ENCODE results near the gene PTCH1.

PTCH1 gene

GRCh38 chr9:95451065-95451426 is 65.7 kb downstream of the PTCH1 start:
- no peak for DNase-seq (ENCODE audit: low read depth, low spot score)
- H3K27ac ChIP-seq = no peak overlapping the region
- peaks cover 99% of the 10 kb centered on the region for H3K36me3 ChIP-seq (ENCODE audit: insufficient read depth, low read length)
- H3K4me3 ChIP-seq = no peak overlapping the region
- H3K9ac ChIP-seq (ENCODE audit: insufficient read length) = no peak overlapping the region
- TF ChIP-seq EZH2 (IDR thresholded peaks at IDR 0.05) = no peak
- TF ChIP-seq POLR2AphosphoS5 (IDR thresholded peaks at IDR 0.05; ENCODE audit: borderline replicate concordance, low read depth, low read length) = no peak
- no peak for TF ChIP-seq FOXP2 (optimal IDR thresholded peaks at IDR 0.05; ENCODE audit: control extremely low read depth, extremely low read length, insufficient read depth)
- H3K9me3 ChIP-seq (ENCODE audit: low read depth, low read length) = no peaks in the 10 kb centered on the region

DNA sequence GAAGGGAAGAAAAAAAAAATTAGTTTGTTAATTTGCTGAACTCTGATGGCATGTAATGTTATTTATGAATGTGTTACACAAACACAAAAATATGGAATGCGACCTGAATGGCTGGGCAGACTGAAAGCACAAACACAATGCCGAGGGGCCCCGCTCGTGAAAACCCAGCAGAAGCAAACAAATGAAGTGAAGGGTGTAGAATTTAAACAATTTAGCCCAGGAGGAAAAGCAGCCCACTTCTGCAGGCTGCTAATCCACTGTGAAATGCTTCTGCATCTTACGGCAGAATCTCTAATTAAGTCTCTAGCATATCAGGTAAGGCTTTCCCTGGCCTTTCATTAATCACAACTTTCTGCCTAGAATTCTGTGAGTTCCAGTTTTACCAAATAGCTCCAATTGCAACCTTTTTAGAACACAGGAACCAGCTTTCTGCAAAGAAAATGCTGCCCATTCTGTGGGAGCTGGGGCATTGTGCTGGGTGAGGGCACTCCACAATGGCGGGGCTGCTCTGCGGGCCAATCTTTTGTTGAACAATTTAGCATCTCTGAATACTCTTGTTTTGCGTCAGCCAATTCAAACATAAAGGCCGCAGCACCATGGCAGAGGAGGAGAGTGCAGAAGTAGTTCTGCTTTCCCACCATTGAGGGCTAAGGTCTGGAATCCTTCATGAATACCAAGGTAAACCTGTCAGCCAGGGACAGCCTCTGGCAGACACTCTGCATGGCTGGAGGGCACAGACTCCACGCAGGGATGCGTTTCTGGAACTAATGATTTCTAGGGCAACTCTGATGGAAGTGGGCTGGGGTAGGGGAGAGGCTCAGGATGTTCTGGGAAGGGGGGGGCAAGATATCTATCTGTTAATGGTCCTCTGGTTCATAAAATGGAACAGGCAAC is 66.4 kb downstream of the PTCH1 start:
- Histone ChIP-seq H3K9ac (ENCODE audit: insufficient read length) (no peak overlapping the region), H3K9me3 (ENCODE audit: low read depth, low read length) (no peaks in the 10 kb centered on the region), H3K4me3 (no peak overlapping the region), H3K27ac (no peak overlapping the region), H3K36me3 (ENCODE audit: insufficient read depth, low read length) (peaks cover 99% of the 10 kb centered on the region)
- DNase-seq (ENCODE audit: low read depth, low spot score) = no peak
- TF ChIP-seq FOXP2 (optimal IDR thresholded peaks at IDR 0.05; ENCODE audit: control extremely low read depth, extremely low read length, insufficient read depth) (no peak), EZH2 (IDR thresholded peaks at IDR 0.05) (no peak), POLR2AphosphoS5 (IDR thresholded peaks at IDR 0.05; ENCODE audit: borderline replicate concordance, low read depth, low read length) (no peak)

GRCh38 chr9:95449016-95449415 is 67.8 kb downstream of the PTCH1 start:
- TF ChIP-seq EZH2 (IDR thresholded peaks at IDR 0.05) (no peak), POLR2AphosphoS5 (IDR thresholded peaks at IDR 0.05; ENCODE audit: borderline replicate concordance, low read depth, low read length) (no peak), FOXP2 (optimal IDR thresholded peaks at IDR 0.05; ENCODE audit: control extremely low read depth, extremely low read length, insufficient read depth) (no peak)
- Histone ChIP-seq H3K9ac (ENCODE audit: insufficient read length) (no peak overlapping the region), H3K36me3 (ENCODE audit: insufficient read depth, low read length) (peaks cover 96% of the 10 kb centered on the region), H3K4me3 (no peak overlapping the region), H3K9me3 (ENCODE audit: low read depth, low read length) (no peaks in the 10 kb centered on the region), H3K27ac (no peak overlapping the region)
- DNase-seq (ENCODE audit: low read depth, low spot score) = no peak

DNA sequence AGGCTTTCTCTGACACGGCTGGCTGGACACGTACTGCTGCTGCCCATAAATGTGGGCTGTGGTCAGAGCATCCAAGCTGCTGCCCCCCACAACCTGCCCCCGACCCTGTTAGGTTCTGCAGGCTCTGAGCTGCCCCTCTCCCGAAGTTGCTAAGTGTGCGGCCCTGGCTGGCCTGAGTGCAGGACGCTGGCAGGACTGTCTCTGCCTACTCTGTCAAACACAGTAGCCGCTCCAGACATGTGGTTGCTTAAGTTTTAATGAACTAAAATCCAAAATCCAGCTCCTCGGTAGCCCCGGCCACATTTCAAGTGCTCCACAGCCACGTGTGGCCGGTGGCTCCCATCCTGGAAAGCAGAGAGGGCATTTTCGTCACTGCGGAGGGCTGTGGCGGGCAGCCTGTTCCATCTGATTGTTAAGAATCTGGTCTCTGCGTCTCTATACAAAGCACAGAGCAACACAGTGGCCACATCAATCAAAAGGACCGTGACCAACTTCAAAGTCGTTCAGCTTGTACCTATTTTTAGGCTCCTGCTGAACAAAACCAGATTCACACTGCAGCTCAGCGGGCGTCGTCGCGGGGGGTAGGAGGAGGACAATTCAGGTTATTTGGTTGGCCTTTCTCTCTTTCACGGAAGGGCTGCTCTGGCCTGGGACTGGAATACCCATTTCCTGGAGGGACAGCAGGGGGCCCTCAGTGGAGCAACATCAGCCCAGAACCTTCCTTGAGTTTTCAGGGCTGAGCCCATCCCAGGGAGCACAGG is 68.9 kb downstream of the PTCH1 start:
- no peak overlapping the region for H3K9ac ChIP-seq (ENCODE audit: insufficient read length)
- H3K9me3 ChIP-seq (ENCODE audit: low read depth, low read length) = no peaks in the 10 kb centered on the region
- no peak for TF ChIP-seq EZH2 (IDR thresholded peaks at IDR 0.05)
- no peak for TF ChIP-seq POLR2AphosphoS5 (IDR thresholded peaks at IDR 0.05; ENCODE audit: borderline replicate concordance, low read depth, low read length)
- TF ChIP-seq FOXP2 (optimal IDR thresholded peaks at IDR 0.05; ENCODE audit: control extremely low read depth, extremely low read length, insufficient read depth) = no peak
- no peak for DNase-seq (ENCODE audit: low read depth, low spot score)
- H3K27ac ChIP-seq = no peak overlapping the region
- no peak overlapping the region for H3K4me3 ChIP-seq
- peaks cover 84% of the 10 kb centered on the region for H3K36me3 ChIP-seq (ENCODE audit: insufficient read depth, low read length)

GRCh38 chr9:95446984-95447383 is 69.8 kb downstream of the PTCH1 start:
- TF ChIP-seq FOXP2 (optimal IDR thresholded peaks at IDR 0.05; ENCODE audit: control extremely low read depth, extremely low read length, insufficient read depth) = no peak
- Histone ChIP-seq H3K9ac (ENCODE audit: insufficient read length) (no peak overlapping the region), H3K9me3 (ENCODE audit: low read depth, low read length) (no peaks in the 10 kb centered on the region), H3K36me3 (ENCODE audit: insufficient read depth, low read length) (peaks cover 75% of the 10 kb centered on the region), H3K27ac (no peak overlapping the region), H3K4me3 (no peak overlapping the region)
- DNase-seq (ENCODE audit: low read depth, low spot score) = no peak

- no peak for TF ChIP-seq POLR2AphosphoS5 (IDR thresholded peaks at IDR 0.05; ENCODE audit: borderline replicate concordance, low read depth, low read length)
- no peak for TF ChIP-seq EZH2 (IDR thresholded peaks at IDR 0.05)
- TF ChIP-seq FOXP2 (optimal IDR thresholded peaks at IDR 0.05; ENCODE audit: control extremely low read depth, extremely low read length, insufficient read depth) = no peak
- H3K36me3 ChIP-seq (ENCODE audit: insufficient read depth, low read length) = peaks cover 68% of the 10 kb centered on the region
- no peak overlapping the region for H3K27ac ChIP-seq
- DNase-seq (ENCODE audit: low read depth, low spot score) = no peak
- no peaks in the 10 kb centered on the region for H3K9me3 ChIP-seq (ENCODE audit: low read depth, low read length)
- no peak overlapping the region for H3K4me3 ChIP-seq
- no peak overlapping the region for H3K9ac ChIP-seq (ENCODE audit: insufficient read length)
Measured at GRCh38 chr9:95446259-95446658, 70.5 kb downstream of the PTCH1 start.

DNA sequence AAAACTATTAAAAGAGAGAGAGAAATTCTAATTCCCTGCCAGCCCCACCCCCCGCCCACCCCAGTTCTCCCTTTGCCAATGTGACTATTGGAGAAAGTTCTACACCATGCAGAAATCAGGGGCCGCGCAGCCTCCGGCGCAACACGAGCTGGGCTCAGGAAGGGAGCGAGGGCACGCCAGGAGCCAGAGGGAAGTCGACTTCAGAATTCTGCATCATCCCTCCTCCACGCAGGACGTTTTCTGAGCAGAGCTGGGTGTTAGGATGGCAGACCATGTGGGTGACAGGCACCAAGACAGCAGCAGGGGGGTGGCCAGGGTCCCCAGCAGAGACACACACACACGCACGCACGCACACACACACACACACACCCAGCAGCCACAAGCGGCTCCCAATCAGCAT is 72.6 kb downstream of the PTCH1 start:
- no peak overlapping the region for H3K9ac ChIP-seq (ENCODE audit: insufficient read length)
- no peak overlapping the region for H3K27ac ChIP-seq
- no peak for TF ChIP-seq FOXP2 (optimal IDR thresholded peaks at IDR 0.05; ENCODE audit: control extremely low read depth, extremely low read length, insufficient read depth)
- no peak for TF ChIP-seq POLR2AphosphoS5 (IDR thresholded peaks at IDR 0.05; ENCODE audit: borderline replicate concordance, low read depth, low read length)
- TF ChIP-seq EZH2 (IDR thresholded peaks at IDR 0.05) = no peak
- H3K9me3 ChIP-seq (ENCODE audit: low read depth, low read length) = no peaks in the 10 kb centered on the region
- no peak for DNase-seq (ENCODE audit: low read depth, low spot score)
- peaks cover 47% of the 10 kb centered on the region for H3K36me3 ChIP-seq (ENCODE audit: insufficient read depth, low read length)
- H3K4me3 ChIP-seq = no peak overlapping the region

GRCh38 chr9:95443301-95443700 is 73.5 kb downstream of the PTCH1 start:
- H3K4me3 ChIP-seq = no peak overlapping the region
- H3K9ac ChIP-seq (ENCODE audit: insufficient read length) = no peak overlapping the region
- H3K36me3 ChIP-seq (ENCODE audit: insufficient read depth, low read length) = peaks cover 38% of the 10 kb centered on the region
- no peak for DNase-seq (ENCODE audit: low read depth, low spot score)
- TF ChIP-seq POLR2AphosphoS5 (IDR thresholded peaks at IDR 0.05; ENCODE audit: borderline replicate concordance, low read depth, low read length) = no peak
- TF ChIP-seq FOXP2 (optimal IDR thresholded peaks at IDR 0.05; ENCODE audit: control extremely low read depth, extremely low read length, insufficient read depth) = no peak
- TF ChIP-seq EZH2 (IDR thresholded peaks at IDR 0.05) = no peak
- H3K9me3 ChIP-seq (ENCODE audit: low read depth, low read length) = no peaks in the 10 kb centered on the region
- no peak overlapping the region for H3K27ac ChIP-seq
